HG02938 (cell line): ENCODE data around the gene ORC3.
"Not testable (repeated sequence)": the region's sequence is repeated elsewhere in the genome, so short reads cannot be mapped to it uniquely, and the experiment has no call there.

Source experiments
- ATAC-seq: cut with Tn5 transposase; IDR thresholded peaks from one replicate; pipeline ENCODE4 v1.9.1; 2021; ENCODE audit warnings: mild to moderate bottlenecking, moderate library complexity; ENCODE audit not compliant: unreplicated experiment

The ORC3 gene

DNA sequence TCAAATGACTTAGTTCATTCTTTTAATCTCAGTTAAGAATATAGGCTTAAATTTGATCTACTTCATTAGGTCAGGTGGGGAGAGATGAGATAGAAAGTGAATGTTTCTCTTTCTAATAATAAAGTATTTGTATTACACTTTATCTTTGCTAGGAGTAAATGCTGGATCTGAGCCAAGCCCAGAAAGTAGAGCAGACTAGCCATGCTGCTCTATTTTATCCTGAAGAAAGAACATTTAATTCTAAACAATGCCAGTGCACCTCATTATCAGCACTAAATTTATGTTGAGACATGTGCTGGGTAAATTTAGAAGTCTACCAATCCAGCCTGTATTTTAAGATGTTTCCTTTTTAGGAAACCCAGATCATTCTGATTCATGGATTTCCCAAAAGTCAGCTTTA, 68.6 kb downstream of the ORC3 start:
- no peak for ATAC-seq

DNA sequence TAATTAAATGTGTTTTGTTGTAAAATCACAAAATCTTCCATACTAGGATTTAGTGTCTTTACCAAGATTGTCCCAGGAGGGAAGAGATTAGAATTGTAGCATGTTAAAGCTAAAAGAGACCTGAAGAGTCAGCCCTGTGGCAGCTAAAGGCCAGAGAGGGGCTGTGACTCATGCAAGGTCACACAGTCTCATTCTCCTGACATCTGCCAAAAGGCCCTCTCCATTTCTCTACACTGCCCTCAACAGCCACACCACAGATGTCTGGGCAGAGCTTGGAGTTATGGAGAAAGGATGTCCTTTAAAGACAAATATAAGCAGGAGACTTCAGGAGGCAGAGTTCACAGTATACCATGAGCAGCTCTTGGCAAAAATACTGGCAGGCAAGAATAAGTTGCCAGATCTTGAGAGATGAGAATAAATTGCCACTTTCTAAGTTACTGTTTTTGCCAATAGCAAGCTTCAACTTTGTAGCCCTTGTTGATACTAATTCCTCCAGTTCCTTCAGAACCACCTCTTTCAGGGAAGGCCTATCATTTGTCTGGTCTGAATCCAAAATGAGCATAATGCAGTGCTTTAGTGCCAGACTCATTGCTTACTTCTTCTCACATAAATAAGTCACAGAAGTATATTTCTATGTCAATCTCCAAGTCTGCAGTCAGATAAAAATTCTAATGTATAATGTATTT, 70.4 kb downstream of the ORC3 start:
- ATAC-seq, result no peak

DNA sequence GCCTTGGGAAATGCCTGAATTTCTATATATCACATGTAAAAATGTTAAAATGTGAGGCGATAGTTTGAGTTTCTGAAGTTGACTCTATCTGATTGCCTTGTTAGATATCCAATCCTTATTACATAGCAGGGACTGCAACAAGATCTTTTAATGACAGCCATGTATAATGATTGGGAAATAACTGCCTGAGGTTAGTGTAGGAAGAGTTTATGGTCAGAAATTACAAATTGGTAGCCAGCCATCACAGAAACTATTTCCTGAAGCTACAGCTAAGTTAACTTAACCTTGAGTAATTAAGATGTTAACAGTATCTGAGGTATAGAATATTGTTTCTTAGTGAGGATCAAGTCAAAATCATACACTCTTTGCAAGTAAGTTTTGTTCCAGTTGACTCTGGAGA, 71.1 kb downstream of the ORC3 start:
- no peak for ATAC-seq

DNA sequence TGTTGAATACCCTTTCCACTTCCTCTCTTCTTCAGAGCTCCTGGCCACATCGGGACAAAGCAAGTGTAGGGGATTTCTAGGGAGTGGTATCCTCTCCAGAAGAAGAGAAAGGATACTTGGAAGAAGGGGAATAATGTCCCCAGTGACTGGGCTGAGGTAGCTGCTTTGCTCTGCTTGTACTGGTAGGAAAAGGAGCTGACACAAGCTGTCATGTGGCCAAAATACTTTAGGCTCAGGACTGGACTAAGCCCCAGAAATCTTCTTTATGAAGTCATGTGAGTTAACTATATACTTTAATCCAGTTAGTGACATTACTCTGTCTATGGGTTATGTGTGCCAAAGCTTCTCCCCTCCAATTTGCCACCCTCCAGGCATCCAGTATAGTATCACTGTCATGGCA, 71.6 kb downstream of the ORC3 start:
- no peak for ATAC-seq

DNA sequence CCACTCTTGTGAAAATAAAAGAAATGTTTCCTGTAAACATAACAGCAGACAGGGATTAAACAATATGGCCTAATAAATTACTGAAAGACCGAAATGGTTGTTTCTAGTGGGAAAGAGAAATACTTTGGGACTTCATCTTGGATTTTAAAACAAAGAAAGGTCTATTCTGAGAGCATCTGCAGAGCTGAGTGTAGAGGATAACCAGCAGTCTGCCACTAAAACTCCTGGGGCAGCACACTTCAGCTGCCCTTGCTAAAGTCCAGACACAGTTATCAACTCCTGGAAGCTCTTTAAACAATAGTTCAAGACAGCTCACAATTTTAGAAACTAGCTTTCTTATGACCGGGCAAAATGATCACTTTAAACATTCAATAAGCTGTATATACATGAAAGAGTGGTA, 73.5 kb downstream of the ORC3 start:
- ATAC-seq, result no peak

DNA sequence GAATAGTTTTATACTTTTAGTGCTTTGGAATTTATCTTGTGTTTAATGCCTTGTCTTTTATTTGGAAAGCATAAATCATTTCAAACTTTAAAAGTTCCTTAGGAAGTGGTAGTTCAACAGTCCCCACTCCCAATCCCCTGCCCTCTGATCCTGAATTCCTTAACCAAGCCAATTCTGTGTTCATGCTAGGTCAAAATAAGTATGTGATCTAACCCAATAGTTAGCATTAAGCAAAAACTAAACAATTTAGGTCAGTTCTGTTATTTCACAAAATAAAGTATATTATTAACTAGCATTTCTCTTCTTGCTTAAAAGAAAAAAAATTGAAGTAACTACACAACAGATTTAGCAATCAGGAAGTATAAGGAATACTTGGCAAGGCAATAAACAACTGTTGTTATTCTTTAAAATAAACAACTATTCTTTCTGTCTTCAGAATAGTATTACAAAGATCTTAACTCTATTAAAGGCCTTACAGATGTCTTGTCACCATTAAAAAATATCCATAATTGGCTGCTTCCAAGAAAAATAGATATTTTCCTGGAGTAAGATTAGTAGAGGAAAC, 75.1 kb downstream of the ORC3 start:
- ATAC-seq, result no peak

DNA sequence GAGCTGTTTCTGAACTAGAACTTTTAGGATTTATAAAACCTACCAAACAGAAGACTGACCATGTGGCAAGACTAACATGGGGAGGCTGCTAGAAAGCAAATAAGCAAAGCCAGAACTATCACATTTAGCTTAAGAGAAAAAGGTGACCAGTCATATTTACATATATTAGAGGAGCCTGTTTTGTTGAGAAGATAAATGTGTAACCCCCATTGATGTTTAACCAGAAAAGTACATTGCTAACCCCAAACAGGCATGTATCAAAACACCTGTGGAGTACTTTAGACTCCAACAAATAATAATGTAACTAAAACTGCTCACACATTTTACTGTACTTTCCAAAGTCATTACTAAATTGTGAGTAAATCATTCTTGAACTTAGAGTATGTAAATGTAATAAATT, 77.1 kb downstream of the ORC3 start:
- no peak for ATAC-seq

DNA sequence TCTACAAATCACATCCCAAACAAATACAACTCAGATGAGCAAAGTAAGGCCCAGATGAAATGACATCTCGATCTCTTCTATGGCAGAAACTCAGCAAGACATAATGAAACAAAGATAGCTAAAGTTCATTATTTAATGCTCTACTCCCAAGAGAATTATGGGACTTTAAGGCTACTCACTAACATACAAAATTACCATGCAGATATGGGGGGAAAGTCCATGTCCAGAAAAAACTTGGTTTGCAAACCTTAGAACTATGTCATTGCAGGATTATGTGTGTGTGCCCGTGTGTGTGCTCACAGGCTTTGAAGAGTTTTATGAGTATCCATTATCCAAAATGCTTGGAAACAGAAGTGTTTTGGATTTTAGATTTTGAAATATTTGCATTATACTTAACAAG, 78.1 kb downstream of the ORC3 start:
- no peak for ATAC-seq

DNA sequence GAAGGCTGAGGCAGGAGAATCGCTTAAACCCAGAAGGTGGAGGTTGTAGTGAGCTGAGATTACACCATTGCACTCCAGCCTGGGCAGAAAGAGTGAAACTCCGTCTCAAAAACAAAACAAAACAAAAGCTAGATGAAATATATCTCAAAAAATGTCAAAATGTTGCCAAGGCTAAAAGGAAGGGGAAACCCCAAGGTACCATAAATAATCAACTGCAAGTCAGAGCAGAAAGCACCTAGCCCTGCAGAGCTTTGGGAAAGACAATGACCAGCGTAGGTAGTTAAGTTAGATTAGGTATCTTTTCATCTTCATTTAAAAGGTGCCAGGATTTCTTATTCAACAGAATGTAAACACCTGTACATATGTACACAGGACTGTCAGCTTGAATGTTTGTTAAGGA, 79.1 kb downstream of the ORC3 start:
- no peak for ATAC-seq

DNA sequence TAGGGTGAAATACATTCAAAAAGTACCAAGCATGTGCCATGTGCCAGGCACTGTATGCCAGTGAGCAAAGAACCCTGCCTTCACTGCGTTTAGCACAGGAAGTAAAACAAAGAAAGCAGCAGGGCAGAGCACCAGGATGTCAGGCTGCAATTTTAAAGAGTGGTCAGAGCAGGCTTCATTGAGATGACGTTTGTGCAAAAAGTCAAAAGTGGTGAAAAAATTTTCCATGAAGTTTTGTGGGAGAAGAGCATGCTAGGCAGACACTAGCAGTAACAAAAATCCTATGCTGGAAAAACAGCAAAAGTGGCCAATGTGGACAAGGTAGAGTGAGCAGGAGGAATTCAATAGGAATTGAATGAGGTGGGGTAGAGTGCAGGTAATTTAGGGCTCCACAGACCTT, 80.8 kb downstream of the ORC3 start:
- no peak for ATAC-seq

DNA sequence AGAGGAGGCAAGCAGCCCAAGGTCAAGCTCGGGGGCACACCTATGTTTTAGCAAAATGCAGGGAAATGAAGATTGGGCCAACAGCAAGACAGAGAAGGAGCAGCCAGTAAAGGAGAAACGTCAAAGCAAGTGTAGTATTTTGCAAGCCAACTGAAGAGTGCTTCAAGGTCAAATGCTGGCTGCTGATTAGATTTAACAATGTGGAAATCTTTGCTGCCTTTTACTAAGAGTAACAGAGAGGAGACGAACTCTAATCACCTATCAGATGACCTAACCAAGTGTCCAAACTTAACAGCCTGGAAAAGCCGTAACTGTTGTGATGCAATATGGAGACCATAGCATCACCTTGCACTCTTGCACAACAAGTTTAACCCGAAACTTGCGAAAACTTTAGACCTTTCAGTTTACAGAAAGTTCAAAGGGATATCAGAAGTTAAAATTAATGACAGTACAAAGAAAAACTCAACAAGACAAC, 81.7 kb downstream of the ORC3 start:
- no peak for ATAC-seq

DNA sequence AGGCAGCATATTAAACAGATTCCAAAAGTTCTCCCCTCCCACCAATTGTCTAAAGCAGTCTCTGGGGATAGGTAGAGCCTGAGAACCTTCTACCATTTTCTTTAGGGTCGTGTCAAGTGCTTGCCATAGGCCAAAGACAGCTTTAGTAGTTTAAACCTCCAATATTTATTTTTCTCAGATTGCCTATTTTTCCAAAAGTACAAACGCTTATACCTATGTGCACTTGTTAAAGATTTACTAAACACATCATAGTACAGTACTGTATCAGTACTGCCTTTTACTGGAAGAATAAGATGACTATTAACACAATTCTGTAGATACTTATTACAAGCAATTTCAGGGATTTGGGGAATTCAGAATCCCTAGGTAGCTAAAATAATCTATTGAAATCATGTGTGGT, 82.7 kb downstream of the ORC3 start:
- no peak for ATAC-seq

DNA sequence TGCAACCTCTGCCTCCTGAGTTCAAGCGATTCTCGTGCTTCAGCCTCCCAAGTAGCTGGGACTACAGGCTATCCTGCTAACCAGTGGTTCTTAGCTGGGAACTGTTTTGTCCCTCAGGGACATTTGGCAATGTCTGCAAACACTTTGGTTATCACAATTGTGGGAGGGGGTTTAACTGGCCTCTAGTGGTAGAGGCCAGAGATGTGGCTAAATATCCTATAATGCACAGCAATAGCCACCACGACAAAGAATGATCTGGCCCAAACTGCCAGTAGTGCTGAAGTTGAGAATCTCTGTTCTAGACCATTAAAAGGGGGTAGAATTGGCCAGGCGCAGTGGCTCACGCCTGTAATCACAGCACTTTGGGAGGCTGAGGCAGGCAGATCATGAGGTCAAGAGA, 83.3 kb downstream of the ORC3 start:
- ATAC-seq, result no peak

DNA sequence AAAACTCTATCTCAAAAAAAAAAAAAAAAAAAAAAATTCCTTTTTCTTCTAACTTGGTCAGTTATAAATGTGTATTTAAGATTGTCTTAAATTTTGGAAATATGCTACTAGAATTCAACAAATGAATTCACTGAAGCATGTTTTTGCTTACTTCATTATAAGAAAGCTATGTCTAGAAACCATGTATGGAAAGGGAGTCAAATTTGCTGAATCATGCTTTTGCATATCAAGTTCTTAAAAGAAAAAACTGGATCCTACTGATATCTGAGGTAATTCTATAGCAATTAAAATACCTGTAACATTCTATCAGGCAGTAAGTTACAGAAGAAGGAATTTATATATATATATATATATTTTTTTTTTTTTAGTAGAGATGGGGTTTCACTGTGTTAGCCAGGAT, 84.4 kb downstream of the ORC3 start:
- ATAC-seq, result no peak

DNA sequence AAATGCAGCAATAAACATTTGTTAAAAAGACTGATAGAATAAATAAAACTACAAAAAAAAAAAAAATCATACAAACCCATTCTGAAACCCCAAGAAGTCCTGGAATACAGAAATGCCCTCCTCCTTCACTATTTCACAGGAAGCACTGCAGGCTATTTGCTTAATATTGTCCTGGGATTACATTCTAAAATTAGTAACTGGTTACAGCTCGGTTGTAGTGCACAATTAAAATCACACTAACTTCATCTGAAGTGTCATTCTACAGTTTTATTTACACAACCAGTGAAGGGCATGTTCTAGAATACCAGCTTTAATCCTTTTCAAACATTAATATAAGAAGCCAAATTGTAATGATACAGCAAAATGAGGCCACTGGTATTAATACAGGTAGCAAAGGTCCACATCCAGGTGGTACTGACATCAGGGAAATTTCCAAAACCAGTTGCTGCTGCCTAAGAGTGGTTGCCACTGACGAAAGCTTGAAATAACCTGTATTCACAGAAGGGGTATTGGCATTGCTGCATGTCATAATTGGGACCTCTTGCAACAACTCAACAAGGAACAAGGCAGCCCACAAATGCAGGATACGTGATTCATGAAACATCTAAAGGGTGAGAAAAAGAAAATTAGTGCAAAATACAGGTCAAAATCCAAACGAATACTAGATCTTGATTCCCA, 85.2 kb downstream of the ORC3 start:
- ATAC-seq, result no peak

DNA sequence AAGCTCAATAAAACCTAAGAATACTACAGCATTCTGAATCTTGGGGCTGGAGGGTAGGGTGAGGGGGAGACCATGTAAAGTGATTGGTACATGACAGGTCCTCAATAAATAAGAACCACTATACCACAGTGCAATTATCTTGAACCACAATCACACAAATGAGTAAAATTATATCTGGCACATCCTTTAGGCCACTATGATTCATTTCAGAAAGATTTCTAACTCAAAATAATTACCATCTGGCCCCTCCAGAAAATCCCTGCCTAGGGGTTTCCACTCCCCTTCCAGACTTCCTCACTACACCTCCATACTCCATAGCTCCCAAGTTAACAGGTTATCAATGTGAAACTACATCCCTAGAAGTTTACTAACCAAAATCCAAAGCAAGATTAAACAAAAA, 92.4 kb downstream of the ORC3 start:
- no peak for ATAC-seq

DNA sequence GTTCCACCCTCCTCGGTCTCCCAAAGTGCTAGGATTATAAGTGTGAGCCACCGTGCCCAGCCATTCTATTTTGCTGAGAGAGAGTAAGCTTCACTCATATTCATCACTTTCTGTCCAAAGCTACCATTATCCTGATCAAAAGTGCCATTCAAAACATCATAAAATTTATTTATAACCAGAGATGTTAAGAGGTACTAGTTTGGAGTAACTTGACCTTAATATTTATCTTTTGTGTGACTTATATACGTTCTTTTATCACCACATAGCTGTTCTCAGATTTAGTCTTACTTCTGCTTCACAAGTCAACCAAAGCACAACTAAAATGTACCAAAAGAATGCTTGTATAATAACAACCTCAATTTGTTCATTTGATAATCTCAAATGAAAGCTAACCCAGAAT, 94.0 kb downstream of the ORC3 start:
- no peak for ATAC-seq

DNA sequence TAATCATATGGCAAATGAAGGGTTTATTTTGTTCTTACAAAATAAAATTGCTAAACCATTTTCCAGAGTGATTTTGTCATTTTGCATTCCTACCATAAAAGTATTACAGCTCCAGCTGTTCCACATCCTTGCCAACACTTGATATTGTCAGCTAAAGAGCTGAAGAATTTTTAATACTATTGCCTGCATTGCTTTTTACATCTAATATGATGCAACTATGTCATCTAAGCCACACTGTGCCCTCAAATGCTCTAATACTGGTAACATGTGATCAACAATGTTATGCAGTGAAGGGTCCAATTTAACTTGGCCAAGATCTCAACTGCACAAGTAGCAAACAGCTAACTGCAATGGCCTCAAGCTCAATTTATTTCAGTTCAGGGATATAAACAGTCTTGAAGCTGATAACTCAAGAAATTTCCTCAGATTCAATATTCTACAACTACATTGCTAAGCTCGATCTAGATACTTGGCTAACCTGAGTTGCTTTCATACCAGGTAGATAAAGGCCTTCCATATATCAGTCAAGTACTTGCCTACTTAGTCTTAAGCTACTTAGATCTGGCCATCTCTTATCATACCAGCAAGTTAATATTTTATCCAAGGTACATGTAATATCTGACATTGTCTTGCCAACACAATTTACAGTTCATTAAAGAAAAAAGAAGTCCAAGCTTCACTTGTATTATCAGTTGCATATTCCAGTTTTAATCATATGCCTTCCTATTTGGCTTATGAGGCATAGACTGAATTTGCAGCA, 95.1 kb downstream of the ORC3 start:
- no peak for ATAC-seq

DNA sequence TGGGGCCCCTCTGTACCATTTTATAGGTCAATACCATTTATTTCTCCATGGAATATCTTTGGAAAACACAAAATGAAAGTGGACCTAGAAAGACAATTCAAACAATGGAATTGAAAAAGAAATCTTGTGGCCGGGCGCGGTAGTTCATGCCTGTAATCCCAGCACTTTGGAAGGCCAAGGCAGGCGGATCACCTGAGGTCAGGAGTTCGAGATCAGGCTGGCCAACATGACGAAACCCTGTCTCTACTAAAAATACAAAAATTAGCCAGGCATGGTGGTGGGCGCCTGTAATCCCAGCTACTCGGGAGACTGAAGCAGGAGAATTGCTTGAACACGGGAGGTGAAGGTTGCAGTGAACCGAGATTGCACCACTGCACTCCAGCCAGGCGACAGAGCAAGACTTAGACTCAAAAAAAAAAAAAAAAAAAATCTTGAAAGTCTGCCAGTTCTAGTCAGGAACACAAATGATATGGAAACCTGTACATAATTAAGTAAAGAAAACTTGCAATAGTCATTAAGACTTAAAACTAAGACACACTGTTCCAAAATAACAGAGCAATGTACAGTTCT, 96.8 kb downstream of the ORC3 start:
- ATAC-seq, result not testable (repeated sequence)

DNA sequence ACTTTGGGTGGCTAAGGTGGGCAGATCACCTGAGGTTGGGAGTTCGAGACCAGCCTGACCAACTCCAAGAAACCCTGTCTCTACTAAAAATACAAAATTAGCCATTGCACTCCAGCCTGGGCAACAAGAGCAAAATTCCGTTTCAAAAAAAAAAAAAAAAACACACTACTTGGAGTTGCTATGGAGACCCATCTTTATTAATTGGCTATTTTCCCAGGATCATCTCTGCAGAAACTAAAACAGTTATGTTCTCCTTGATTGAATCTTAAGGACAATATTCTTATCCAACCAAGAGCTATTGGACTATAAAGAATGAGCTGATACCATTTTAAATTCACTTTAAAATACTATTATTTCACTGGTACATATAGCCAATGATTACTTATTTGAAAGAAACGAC, 97.4 kb downstream of the ORC3 start:
- ATAC-seq, result no peak

DNA sequence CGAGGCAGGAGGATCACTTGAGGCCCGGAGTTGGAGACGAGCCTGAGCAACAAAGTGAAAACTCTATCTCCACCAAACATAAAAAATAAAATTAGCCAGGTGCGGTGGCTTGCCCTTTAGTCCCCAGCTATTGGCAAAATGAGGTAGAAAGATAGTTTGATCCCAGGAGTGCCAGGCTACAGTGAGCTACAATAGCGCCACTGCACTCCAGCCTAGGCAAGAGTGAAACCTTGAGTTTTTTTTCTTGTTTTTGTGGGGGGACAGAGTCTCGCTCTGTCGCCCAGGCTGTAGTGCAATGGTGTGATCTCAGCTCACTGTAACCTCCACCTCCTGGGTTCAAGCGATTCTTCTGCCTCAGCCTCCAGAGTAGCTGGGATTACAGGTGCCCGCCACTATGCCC, 98.0 kb downstream of the ORC3 start:
- not testable (repeated sequence) for ATAC-seq
